HG02884 (cell line): ENCODE data around the gene PARD6B.

Experiments used
- ATAC-seq: cut with Tn5 transposase; IDR thresholded peaks from one replicate; pipeline ENCODE4 v1.9.1; 2021; ENCODE audit warnings: mild to moderate bottlenecking, moderate library complexity; ENCODE audit not compliant: unreplicated experiment

PARD6B gene

DNA sequence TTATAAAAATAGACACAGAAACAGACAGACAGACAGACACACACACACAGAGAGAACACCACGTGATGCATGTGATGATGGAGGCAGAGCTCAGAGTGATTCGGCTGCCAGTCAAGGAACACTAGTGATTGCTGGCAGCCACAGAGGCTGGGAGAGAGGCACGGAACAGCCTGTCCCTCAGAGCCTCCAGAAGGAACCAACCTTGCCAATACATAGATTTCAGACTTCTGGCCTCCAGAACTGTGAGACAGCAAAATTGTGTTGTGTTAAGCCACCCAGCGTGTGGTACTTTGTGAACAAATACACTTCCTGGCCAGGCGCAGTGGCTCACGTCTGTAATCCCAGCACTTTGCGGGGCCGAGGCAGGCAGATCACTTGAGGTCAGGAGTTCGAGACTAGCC is 9.5 kb upstream of the PARD6B start:
- no peak for ATAC-seq

DNA sequence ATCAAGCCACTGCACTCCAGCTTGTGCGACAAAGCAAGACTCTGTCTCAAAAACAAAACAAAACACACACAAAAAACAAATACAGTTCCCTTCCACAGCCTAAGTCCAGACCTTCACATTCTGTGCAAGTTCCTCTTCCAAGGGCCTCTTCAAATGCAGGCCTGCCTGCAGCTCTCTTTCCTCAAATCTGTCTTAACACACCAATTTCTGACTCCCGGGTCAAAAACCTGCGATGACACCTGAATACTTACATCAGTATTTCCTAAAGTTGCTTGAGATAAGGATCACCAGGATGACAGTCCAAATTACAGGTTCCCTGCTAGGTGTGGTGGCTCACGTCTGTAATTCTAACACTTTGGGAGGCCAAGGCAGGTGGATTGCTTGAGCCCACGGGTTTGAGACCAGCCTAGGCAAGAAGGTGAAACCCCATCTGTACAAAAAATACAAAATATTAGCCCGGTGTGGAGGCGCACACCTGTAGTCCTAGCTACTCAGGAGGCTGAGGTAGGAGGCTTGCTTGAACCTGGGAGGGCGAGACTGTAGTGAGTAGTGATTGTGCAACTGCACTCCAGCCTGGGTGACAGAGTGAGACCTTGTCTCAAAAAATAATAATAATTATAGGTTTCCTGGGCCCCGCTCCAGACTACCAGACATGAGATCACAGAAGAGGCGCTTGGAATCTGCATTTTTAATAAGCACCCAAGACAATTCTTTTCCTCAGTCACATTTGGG is 8.8 kb upstream of the PARD6B start:
- ATAC-seq, result no peak

GRCh38 chr20:50723672-50724071 is 7.7 kb upstream of the PARD6B start:
- ATAC-seq, result no peak

- no peak for ATAC-seq
Measured at GRCh38 chr20:50724112-50724725, 7.2 kb upstream of the PARD6B start.

DNA sequence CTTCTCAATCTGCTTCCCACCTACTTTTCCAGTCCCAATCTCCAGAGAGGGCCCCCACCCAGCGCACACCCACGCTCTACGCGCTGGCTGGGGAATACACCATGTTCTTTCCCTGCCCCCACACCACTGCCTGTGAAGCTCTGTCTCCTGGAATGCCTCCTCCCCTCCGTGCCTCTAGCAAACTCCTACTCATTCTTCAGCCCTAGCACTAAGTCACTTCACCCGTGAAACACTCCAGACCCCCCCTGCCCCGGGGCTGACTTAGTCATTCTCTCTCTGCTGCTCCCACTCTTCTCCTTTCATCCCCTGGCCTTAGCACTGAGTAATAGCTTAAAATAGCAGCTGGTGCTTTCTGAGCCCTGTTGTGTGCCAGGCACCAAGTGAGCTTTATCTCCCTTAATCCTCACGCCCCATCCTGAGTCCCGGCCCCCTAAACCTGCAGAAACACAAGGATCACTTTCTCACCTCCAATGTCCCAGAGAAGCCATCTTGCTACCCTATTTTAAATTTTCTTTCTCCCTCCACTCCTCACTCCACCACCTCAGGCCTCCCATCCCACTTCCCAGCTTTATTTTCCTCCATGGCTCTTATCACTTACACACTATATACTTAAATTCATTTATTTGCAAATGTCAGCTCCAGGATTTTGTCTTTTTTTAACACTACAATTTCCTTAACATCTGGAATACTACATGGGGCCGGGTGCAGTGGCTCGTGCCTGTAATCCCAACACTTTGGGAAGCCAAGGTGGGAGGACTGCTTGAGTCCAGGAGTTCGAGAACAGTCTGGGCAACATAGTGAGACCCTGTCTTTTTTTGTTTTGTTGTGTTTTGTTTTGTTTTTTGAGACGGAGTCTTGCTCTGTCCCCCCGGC is 6.3 kb upstream of the PARD6B start:
- ATAC-seq, result no peak

- no peak for ATAC-seq
Measured at GRCh38 chr20:50725724-50726005, 5.7 kb upstream of the PARD6B start.

GRCh38 chr20:50726955-50727791 is 4.2 kb upstream of the PARD6B start:
- no peak for ATAC-seq

DNA sequence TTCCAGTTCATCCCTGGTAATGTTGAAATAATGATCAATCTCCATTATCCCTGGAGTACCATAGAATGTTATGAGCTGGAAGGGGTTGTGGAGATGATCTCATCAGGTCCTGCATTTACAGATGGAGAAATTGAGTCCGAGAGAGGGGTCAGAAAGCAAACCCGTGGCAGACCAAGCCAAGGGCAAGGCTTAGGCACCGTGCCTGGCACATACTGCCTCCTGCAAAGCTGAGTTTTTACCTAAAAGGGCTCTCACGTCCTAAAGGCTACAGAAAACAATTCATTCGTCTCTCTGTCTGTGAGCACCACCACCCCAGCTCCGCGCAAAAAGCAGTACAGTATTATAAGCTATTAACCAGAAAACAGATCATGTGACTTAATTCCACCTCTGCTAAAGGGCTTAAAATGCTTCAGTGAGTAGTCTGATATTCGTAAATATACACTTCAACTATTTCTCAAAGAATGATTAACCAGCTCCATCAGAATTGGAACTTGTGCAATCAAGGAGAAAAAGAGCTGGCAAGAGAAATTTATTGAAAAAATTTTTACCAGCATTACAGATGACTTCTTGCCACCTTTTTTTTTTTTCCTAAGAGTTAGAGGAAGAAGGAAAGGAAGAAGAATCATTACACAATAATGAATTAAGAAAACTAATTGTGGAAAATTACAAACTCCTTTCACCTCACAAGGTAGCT is 3.4 kb upstream of the PARD6B start:
- ATAC-seq, result no peak

GRCh38 chr20:50728486-50728980 is 2.8 kb upstream of the PARD6B start:
- ATAC-seq, result no peak

DNA sequence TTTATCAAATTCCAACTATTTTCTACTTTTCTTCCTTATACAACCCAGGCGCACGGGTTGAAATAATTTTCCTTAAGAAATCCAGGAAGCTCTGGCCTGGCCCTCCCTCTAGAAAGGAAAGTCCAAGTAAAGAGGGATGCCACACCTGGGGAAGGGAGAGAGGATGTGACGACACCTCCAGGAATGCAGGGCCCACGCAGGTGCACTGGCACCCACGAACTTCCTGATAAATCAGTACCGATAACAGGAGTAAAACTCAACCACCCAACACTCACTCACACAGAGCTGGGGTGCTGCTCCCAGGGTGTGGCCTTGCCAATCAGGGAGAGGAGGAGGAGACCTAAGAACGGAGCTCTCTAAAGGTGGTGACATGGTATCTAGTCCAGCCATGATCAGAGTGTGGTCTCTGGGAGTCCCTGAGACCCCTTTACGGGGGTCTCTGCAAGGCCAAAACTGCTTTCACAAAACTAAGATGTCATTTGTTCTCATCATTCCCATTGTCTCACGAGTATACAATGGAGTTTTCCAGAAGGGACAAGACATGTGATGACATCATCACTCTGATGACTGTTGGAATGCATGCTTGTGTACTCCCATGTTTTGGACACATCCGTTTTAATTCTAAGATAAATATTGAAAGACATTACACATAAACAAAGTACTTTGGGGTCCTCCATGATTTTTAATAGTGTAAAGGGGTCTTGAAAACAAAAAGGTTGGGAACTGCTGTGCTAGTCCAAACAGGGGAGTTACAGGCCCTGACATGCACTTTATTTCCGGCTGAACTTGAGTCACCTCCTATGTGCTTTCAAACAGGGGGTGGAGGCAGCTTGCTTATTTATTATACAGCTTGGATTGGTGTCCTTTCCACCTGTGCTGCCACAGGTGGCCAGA is 2.2 kb upstream of the PARD6B start:
- no peak for ATAC-seq

DNA sequence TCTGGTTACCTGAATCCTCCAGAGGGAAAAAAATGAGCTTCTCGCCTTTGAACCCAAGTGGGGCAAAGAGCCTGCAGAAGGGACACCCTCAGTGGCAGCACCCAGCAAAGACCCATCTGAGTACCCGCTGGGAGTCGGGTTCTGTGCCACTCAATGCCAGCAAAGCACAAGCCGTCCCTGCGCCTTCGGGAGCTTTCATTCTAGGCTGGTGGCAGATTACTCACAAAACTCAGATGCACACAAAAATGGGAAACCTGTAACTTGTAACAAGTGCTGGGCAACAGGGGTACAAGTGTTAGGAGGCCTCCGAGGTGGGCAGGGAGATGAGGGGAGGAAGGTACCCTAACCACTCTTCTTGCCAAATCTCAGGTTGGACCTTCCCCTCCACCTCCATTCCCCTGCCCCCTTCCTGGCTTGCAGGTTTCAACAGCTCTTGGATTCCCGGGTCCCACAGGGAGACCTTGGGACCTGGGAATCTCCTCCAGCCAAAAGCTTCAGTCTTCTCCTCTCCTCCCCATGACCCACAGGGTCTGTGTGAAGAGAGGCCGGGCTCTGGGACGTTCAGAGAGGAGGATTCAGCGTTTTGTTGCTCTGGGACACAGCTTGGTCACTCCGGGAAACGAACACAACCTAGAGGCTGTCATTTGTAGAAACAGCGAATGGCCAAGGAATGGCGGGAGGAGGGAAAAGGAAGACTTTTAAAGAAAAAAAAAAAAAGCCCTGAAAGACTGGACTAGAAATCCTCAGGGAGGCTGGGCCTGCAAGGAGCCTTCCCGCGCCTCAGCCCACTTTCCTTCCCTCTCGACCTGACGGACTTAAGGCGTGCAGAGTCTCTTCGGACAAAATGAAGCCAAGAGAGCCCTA is 1.2 kb upstream of the PARD6B start:
- no peak for ATAC-seq

DNA sequence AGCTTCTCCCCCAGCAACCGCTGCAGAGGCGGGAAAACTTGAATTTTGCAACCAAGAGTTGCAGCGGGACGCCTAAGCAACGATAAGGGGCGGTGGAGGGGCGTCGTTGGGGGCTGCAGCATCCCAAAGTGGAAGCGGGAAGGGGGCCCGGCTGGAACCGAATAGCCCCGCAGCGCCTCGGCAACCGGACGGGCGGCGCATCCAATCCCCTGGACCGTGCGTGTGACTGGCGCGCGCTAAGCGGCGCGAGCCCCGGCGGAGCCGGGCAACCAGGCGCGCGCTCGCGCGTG is 670 bp upstream of the PARD6B start:
- ATAC-seq, result no peak

DNA sequence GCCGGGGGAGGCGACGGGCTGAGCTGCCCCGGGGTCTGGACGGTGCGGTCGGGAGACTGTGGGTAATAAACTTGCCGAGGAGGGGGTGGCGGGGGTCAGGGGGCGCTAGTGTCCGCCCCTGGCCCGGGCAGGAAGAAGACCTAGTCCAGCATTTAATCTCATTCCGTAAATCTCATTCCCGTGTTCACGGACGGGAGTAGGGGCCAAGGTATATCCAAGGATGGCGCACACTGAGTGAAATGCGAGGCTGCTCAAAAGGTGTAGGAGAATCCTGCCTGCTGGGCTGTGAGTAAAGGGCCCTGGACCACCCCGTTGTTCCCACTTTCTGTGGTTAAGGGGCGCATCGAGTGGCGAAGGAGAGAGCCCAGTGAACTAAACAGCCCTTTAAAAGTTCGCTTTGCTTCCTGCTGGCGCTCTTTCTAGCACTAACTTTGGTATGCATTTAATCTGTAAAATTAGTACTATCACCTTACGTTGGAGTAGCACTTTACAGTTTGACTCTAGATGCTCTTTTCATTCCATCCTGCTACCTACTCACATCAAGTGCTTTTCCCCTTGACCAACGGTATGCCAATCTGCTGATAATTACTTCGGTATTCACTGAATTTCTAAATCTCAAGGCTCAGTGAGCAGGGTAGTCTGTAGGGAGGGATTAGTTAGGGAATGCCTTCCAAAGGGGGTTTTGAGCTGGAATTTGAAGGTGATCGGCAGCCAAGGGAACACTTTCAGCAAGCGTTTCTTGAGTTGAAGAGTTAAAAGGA is 730 bp downstream of the PARD6B start:
- no peak for ATAC-seq

- no peak for ATAC-seq
Measured at GRCh38 chr20:50733644-50734349, 2.4 kb downstream of the PARD6B start.

- no peak for ATAC-seq
Measured at GRCh38 chr20:50734730-50735679, 3.6 kb downstream of the PARD6B start.

DNA sequence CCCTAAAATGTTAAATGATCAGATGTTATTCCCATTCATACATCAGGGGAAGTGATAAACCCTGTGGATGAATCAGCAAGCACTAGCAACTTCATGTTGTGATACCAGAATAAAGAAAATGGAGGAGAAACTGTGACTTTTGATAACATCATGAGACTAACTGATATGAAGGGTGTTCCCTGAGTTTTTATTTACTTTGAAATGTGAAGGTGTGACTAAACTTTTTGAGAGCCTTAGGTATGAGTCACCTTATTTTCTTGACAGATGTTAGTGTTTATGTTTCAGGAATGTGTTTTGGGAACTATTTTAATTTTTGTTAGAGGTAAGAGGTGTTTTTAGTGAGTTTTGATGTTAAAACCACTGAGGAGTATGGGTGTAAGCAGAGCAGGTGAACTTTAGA is 4.4 kb downstream of the PARD6B start:
- no peak for ATAC-seq
